ENCODE data around the gene SLC41A3. TPM values are rescaled to one million over a fixed set of nuclear protein-coding genes. Genes with fewer than 3 reads are reported as not detected.

Gene SLC41A3
- total RNA-seq, 1 experiment from 2014 or later = 35.5 TPM

DNA sequence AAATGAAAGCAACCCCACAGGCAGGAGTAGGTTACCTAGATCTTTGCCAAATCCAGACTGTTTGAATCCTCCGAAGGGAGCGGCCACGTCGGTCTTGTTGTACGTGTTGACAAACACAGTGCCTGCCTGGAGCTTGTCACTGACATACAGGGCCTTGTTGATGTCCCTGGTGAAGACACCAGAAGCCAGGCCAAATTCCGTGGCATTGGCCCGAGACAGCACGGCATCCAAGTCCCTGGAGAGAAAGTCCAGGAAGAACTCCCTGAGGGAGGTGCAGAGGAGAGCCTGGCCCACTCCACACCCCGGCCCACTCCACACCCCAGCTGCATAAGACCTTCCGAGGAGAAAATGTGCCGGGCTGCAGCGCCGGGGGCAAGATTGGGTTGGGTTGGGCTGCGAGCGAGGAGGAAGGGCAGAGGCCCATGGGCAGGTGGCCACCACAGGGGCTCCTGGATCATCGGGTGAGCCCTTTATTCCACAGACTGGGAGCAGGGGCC lies 21.8 kb upstream of the SLC41A3 start:
- no peaks in the 10 kb centered on the region; a peak in 1 of 5 replicates for H3K9me3 Mint-ChIP-seq
- H3K4me2 ChIP-seq (ENCODE audit: insufficient read depth, insufficient read length, low read length) = no peak overlapping the region
- H3K23ac ChIP-seq (ENCODE audit: insufficient read length, low read depth, low read length) = no peak overlapping the region
- H3K23me2 ChIP-seq (ENCODE audit: insufficient read length, low read depth, low read length, poor library complexity, severe bottlenecking) = no peaks in the 10 kb centered on the region
- H4K20me1 ChIP-seq (ENCODE audit: control insufficient read depth, insufficient read depth, insufficient read length) = no peaks in the 10 kb centered on the region
- H4K8ac ChIP-seq (replicated peaks; ENCODE audit: insufficient read length, low read depth, low read length) = no peak overlapping the region
- no peak overlapping the region for H3K27ac Mint-ChIP-seq
- no peak for DNase-seq
- H3K27me3 Mint-ChIP-seq (ENCODE audit: low read depth) = no peaks in the 10 kb centered on the region; the same call in 1 of the 2 replicates
- no peak overlapping the region for H3K9ac ChIP-seq (ENCODE audit: extremely low read depth, insufficient read length, low read length)
- no peak overlapping the region for H2AFZ ChIP-seq (ENCODE audit: low read length)
- H2AK5ac ChIP-seq (ENCODE audit: insufficient read length, low read length) = no peak overlapping the region
- no peak overlapping the region for H2BK20ac ChIP-seq (ENCODE audit: low read depth, low read length, poor library complexity, severe bottlenecking)
- H3T11ph ChIP-seq (ENCODE audit: low read length) = no peak overlapping the region
- H2BK12ac ChIP-seq (ENCODE audit: insufficient read length, low read depth, low read length) = no peak overlapping the region
- H4K5ac ChIP-seq (ENCODE audit: insufficient read length, low read depth, low read length) = no peak overlapping the region
- H2BK15ac ChIP-seq (ENCODE audit: low read depth, low read length) = no peak overlapping the region
- H2BK120ac ChIP-seq (ENCODE audit: low read depth, low read length, poor library complexity, severe bottlenecking) = no peak overlapping the region
- H3K4me1 Mint-ChIP-seq = 0 out of 4 replicates have a peak, but pooled peaks cover 0 to 3% of the 10 kb centered on the region in 2 experiments
- no peaks in the 10 kb centered on the region for H3K4me1 ChIP-seq (ENCODE audit: insufficient read depth, low read length)
- H3K79me1 ChIP-seq (ENCODE audit: insufficient read depth, low read depth, low read length, poor library complexity, severe bottlenecking) = no peaks in the 10 kb centered on the region
- no peaks in the 10 kb centered on the region for H3K27me3 ChIP-seq (ENCODE audit: insufficient read depth, low read length)
- TF ChIP-seq, protein P1, sequence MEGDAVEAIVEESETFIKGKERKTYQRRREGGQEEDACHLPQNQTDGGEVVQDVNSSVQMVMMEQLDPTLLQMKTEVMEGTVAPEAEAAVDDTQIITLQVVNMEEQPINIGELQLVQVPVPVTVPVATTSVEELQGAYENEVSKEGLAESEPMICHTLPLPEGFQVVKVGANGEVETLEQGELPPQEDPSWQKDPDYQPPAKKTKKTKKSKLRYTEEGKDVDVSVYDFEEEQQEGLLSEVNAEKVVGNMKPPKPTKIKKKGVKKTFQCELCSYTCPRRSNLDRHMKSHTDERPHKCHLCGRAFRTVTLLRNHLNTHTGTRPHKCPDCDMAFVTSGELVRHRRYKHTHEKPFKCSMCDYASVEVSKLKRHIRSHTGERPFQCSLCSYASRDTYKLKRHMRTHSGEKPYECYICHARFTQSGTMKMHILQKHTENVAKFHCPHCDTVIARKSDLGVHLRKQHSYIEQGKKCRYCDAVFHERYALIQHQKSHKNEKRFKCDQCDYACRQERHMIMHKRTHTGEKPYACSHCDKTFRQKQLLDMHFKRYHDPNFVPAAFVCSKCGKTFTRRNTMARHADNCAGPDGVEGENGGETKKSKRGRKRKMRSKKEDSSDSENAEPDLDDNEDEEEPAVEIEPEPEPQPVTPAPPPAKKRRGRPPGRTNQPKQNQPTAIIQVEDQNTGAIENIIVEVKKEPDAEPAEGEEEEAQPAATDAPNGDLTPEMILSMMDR (conservative IDR thresholded peaks at IDR 0.05) = no peak
- no peak overlapping the region for H3K27ac ChIP-seq (ENCODE audit: insufficient read length, low read depth, low read length)
- no CpG with 5 or more reads among the region's 16 CpGs for WGBS (ENCODE audit: extremely low coverage, insufficient read length, low lambda C conversion rate)
- no peak overlapping the region for H3K4ac ChIP-seq (ENCODE audit: low read depth, low read length)
- H3K9me3 ChIP-seq (ENCODE audit: control insufficient read depth, low read depth, low read length) = no peaks in the 10 kb centered on the region
- H4K91ac ChIP-seq (ENCODE audit: insufficient read length, low read depth, low read length) = no peak overlapping the region
- no peak overlapping the region for H3K14ac ChIP-seq (ENCODE audit: insufficient read depth, low read length)
- H3K56ac ChIP-seq (ENCODE audit: insufficient read length, low read depth, low read length) = no peak overlapping the region
- H2BK5ac ChIP-seq (ENCODE audit: insufficient read length, low read length) = no peak overlapping the region
- no peaks in the 10 kb centered on the region for H3K79me2 ChIP-seq (ENCODE audit: insufficient read depth, low read length)
- no peak overlapping the region for H3K4me3 Mint-ChIP-seq
- no peaks in the 10 kb centered on the region for H3K36me3 Mint-ChIP-seq (ENCODE audit: insufficient read depth in 1 of 3, low read depth in 3 of 3)
- H3K18ac ChIP-seq (ENCODE audit: insufficient read length, low read depth, low read length) = no peak overlapping the region
